SIG-M5 treated with dmso at 0.1 percent for 504 hours (cell line): ENCODE measurements around the gene RTTN.

ENCODE experiments used
- DNase-seq: peaks from one replicate; lab custom pipeline; 2025; ENCODE audit not compliant: unreplicated experiment; lab: John Stamatoyannopoulos, UW

RTTN gene

GRCh38 chr18:70086085-70086484 lies 119.4 kb downstream of the RTTN start:
- no peak for DNase-seq

GRCh38 chr18:70085641-70086040 lies 119.8 kb downstream of the RTTN start:
- DNase-seq = no peak

- DNase-seq = no peak
These were observed 123.1 kb downstream of the RTTN start for GRCh38 chr18:70082430-70082829.

GRCh38 chr18:70078106-70078505 lies 127.4 kb downstream of the RTTN start:
- no peak for DNase-seq

GRCh38 chr18:70075906-70076305 lies 129.6 kb downstream of the RTTN start:
- no peak for DNase-seq

DNA sequence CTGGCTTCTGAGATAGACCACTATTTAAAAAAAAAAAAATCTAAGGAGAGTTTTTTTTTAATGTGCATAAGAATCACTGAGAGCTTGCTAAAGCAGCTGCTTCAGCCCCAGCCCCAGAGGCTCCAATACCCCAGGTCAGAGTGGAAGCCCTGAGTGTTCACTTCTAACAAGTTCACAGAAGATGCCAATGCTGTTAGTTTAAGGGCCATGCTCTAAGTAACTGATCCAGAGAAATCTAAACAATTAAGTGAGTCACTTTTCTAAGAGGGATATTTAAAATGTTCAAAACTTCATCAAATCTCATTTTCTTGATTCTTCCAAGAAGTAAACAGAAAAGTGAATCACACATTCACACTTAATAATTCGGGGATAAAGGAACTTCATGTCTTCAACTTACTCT lies 131.4 kb downstream of the RTTN start:
- no peak for DNase-seq

DNA sequence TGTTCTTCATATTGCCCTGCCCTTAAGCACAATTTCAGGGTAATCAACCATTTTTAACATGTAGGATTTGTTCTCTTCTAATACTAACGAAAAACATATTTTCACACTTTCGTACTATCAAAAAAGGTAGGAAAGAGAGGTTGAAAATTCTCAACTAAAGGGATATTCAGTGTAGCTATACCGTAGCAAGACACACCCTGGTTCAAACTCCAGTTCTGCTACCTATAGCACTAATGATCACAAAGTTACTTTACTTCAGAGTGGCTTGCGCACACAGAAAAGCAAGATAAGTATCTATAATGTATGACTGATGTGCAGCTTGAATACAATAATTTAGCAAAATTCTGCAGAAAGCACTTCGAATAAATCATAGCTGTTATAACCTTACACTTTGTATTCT lies 132.1 kb downstream of the RTTN start:
- no peak for DNase-seq

GRCh38 chr18:70072678-70073077 lies 132.8 kb downstream of the RTTN start:
- no peak for DNase-seq

DNA sequence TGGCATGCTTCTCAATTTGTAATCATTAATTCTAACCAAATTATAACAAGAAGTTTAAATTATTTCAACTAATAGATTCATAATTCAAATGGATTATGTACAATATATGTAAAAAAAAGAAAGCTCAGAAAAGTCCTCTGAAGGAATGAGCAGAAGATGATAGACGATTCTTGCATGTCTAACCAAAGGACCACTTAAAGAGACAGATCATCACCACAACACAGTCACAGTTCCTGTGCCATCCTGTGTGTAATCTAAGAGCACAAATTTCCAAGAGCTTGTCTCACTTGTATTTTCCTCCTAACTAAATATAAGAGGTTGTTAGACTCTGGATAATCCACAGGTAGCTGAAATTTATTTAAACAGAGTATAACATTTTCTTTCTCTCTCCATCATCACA lies 135.5 kb downstream of the RTTN start:
- no peak for DNase-seq

GRCh38 chr18:70069382-70069781 lies 136.1 kb downstream of the RTTN start:
- DNase-seq = no peak

- no peak for DNase-seq
These were observed 136.5 kb downstream of the RTTN start for GRCh38 chr18:70068981-70069380.

GRCh38 chr18:70059684-70060083 lies 145.8 kb downstream of the RTTN start:
- DNase-seq = no peak

DNA sequence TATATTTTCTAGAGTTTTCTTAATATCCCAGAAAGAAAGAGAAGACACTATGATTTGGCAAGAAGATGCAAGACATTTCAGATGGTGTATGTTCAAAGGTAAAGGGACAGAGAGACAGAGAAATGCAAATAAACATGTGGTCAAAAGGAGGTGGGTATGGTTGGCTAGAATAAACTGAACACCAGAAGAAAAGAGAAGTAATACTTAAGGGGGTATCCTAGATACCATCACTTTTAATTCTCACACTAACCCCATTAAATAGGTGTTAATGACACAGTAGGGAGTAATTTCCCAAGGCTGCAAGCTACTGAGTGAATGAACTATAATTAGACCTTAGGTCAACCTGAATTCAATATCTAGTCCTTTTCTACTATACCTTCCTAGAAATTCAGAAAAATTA lies 146.6 kb downstream of the RTTN start:
- no peak for DNase-seq

GRCh38 chr18:70047931-70048603 lies 157.4 kb downstream of the RTTN start:
- no peak for DNase-seq

- no peak for DNase-seq
These were observed 158.7 kb downstream of the RTTN start for GRCh38 chr18:70046796-70047195.

- no peak for DNase-seq
These were observed 159.3 kb downstream of the RTTN start for GRCh38 chr18:70046207-70046606.

GRCh38 chr18:70044632-70045031 lies 160.9 kb downstream of the RTTN start:
- no peak for DNase-seq

GRCh38 chr18:70041459-70042050 lies 163.9 kb downstream of the RTTN start:
- no peak for DNase-seq

DNA sequence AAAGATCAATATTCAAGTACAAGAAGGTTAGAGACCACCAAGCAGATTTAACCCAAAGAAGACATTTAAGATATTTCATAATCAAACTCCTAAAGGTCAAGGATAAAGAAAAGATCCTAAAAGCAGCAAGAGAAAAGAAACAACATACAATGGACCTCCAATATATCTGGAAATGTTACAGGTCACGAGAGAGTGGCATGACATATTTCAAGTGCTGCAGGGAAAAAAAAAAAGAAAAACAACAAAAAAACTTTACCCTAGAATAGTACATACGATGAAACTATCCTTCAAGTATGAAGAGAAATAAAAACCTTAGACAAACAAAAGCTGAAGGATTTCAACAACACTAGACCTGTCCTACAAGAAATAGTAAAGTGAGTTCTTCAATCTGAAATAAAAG lies 166.3 kb downstream of the RTTN start:
- no peak for DNase-seq

GRCh38 chr18:70037431-70038061 lies 167.9 kb downstream of the RTTN start:
- no peak for DNase-seq

DNA sequence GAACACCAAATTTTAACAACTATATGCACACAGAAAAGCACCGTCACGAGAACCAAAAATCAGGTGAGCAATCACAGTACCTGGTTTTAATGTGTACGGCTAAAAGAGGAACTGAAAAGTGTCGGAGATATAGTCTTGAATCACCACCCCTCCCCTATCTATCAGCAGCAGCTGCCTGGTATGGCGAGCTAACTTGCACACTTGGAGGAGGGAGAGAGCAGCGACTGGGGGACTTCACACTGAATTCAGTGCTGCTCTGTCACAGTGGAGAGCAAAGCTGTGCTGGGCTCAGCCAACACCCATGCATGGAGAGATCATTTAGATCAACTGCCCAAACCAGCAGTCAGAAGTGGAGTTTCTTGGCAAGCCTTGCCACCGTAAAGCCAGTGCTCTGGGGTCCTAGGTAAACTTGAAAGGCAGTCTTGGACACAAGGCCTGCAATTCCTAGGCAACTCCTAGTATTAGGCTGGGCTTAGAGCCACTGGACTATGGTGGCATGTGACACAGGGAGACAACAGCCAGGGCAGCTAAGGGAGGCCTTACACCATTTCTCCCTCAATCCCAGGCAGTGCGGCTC lies 168.6 kb downstream of the RTTN start:
- DNase-seq = no peak

DNA sequence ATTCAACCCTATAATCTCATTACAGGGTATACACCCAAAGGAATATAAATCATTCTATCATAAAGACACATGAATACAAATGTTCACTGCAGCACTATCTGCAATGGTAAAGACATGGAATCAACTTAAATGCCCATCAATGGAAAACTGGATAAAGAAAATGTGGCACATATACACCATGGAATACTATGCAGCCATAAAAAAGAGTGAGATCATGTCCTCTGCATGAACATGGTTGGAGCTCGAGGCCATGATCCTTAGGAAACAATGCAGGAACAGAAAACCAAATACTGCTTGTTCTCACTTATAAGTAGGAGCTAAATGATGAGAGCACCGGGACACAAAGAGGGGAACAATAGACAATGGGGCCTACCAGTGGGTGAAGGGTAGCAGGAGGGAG lies 169.3 kb downstream of the RTTN start:
- no peak for DNase-seq
